Thyroid gland (tissue), 4 donors: ENCODE measurements around the gene EPN1.

ENCODE experiments used
- CTCF ChIP-seq, 6 experiments: fragments of 200-600 bp in 3 of 6; fragments of 450-650 bp in 3 of 6; sonication (generic) in 3 of 6; IDR thresholded peaks; one replicate each; pipeline ENCODE4 v1.5.1; 2016 to 2019; ENCODE audit warnings: antibody characterized with exemption in 6 of 6, mild to moderate bottlenecking in 2 of 6, inconsistent platforms in 1 of 6, moderate library complexity in 1 of 6
- POLR2A ChIP-seq, 2 donors: fragments of 450-650 bp; IDR thresholded peaks; one replicate each; pipeline ENCODE4 v1.6.1; 2017; ENCODE audit warnings: antibody characterized with exemption in 2 of 2, mild to moderate bottlenecking in 2 of 2, moderate library complexity in 1 of 2

GRCh38 chr19:55690769-55691545, 15.9 kb downstream of the EPN1 start:
- TF ChIP-seq CTCF (IDR thresholded peaks at IDR 0.05) (no peak), POLR2A (IDR thresholded peaks at IDR 0.05) (no peak)
